A549 (cell line): ENCODE data around the gene GRK5. TPM values are rescaled to one million over a fixed set of nuclear protein-coding genes. Genes with fewer than 3 reads are reported as not detected.

Source experiments
- ATAC-seq, 2 experiments: fragments of 200-7000 bp in 1 of 2; fragments of >200 bp in 1 of 2; cut with Nextera tagmentation in 1 of 2; cut with Tn5 transposase in 1 of 2; 3 replicates each; pipeline versions ENCODE4 v1.8.0 to v1.9.1; 2018 to 2020; ENCODE audit warnings: mild to moderate bottlenecking in 1 of 2, moderate library complexity in 1 of 2
- CTCF ChIA-PET: fragments of 300-600 bp; sonication (Branson Sonifier 250); formaldehyde crosslinking; extraction: SDS; loops from one replicate; lab custom pipeline; 2021; ENCODE audit warnings: antibody characterized with exemption, inconsistent platforms; lab: Yijun Ruan, JAX
- POLR2A ChIA-PET: fragments of 350-600 bp; formaldehyde crosslinking; extraction: SDS; loops from one replicate; lab custom pipeline; 2021; ENCODE audit warnings: antibody characterized with exemption, inconsistent platforms; lab: Yijun Ruan, JAX
- DNase-seq, 2 experiments: peaks; one replicate each; pipeline versions ENCODE4 v3.0.0 to v3.0.0-alpha.2; 2011 to 2016; ENCODE audit warnings: low read depth in 1 of 2, low spot score in 1 of 2
- FAIRE-seq: peaks from 2 replicates; lab custom pipeline; 2011; peaks lifted over from hg19 to GRCh38; lab: Jason Lieb, UNC
- H3K27ac ChIP-seq, 2 experiments: fragments of >200 bp; sonication (Bioruptor Twin); formaldehyde crosslinking; 3 replicates each; pipeline ENCODE4 v1.5.1; 2016 to 2017
- H3K4me1 ChIP-seq: fragments of >200 bp; sonication (Bioruptor Twin); formaldehyde crosslinking; 3 replicates; pipeline ENCODE4 v1.6.1; 2016
- H3K4me2 ChIP-seq: fragments of >200 bp; sonication (Bioruptor Twin); formaldehyde crosslinking; 3 replicates; pipeline ENCODE4 v1.6.1; 2016
- H3K4me3 ChIP-seq: fragments of >200 bp; sonication (Bioruptor Twin); formaldehyde crosslinking; 3 replicates; pipeline ENCODE4 v1.5.1; 2016
- H3K9me3 ChIP-seq: fragments of >200 bp; sonication (Bioruptor Twin); formaldehyde crosslinking; 3 replicates; pipeline ENCODE4 v1.6.1; 2016
- CEBPB ChIP-seq, 2 experiments: fragments of >200 bp in 1 of 2; sonication (Bioruptor Twin) in 1 of 2; formaldehyde crosslinking in 1 of 2; IDR thresholded peaks; 2 replicates each; pipeline ENCODE4 v1.6.1; 2012 to 2016
- EHMT2 ChIP-seq: fragments of 200-600 bp; sonication (generic); IDR thresholded peaks from 2 replicates; pipeline ENCODE4 v1.6.1; 2016; ENCODE audit warnings: antibody characterized with exemption, low read depth, mild to moderate bottlenecking, moderate library complexity
- GATA3 ChIP-seq: IDR thresholded peaks from 2 replicates; pipeline ENCODE4 v1.6.1; 2012; ENCODE audit warnings: borderline replicate concordance
- RAD21 ChIP-seq, 2 experiments: fragments of >200 bp in 1 of 2; sonication (Bioruptor Twin) in 1 of 2; formaldehyde crosslinking in 1 of 2; IDR thresholded peaks in 1 of 2; conservative IDR thresholded peaks in 1 of 2; 2 replicates in 1 of 2; 3 replicates in 1 of 2; pipeline ENCODE4 v1.6.1; 2012 to 2018; ENCODE audit warnings: inconsistent platforms in 1 of 2
- TP53 ChIP-seq: fragments of 250-450 bp; sonication (Bioruptor Pico); IDR thresholded peaks from 2 replicates; pipeline ENCODE4 v1.5.0; 2021; ENCODE audit warnings: mild to moderate bottlenecking, moderate library complexity
- ZFP36 ChIP-seq: fragments of 450-650 bp; IDR thresholded peaks from 2 replicates; pipeline ENCODE4 v1.6.1; 2014; ENCODE audit warnings: borderline replicate concordance; ENCODE audit not compliant: partially characterized antibody
- WGBS: methylation state at CpG from one replicate; pipeline ENCODE4 v1.1.6; 2017; ENCODE audit errors: missing lambda C conversion rate; 5-methylcytosine and 5-hydroxymethylcytosine counted together
- polyA plus RNA-seq, 4 experiments: library from polyadenylated mRNA; depleted of rRNA in 3 of 4; stranded (reverse); fragments of >200 nt; fragmentation: RNase III in 1 of 4; extraction: RNeasy Plus Mini Kit Qiagen cat#74134 plus additional on column Dnase treatment in 1 of 4; gene quantifications; 2 replicates in 3 of 4; 3 replicates in 1 of 4; pipeline ENCODE4 v1.2.3, GENCODE V29; 2011 to 2017
- TF ChIP-seq, protein P1 (sequence below): fragments of 250-450 bp; sonication (Bioruptor Pico); IDR thresholded peaks from 2 replicates; pipeline ENCODE4 v1.5.0; 2020; ENCODE audit warnings: low read depth, mild to moderate bottlenecking, moderate library complexity
- TF ChIP-seq, protein P2 (sequence below): IDR thresholded peaks from 2 replicates; pipeline ENCODE4 v1.6.1; 2012
- TF ChIP-seq, protein P3 (sequence below): fragments of 250-450 bp; sonication (Bioruptor Pico); IDR thresholded peaks from 2 replicates; pipeline ENCODE4 v1.5.0; 2021; ENCODE audit warnings: mild to moderate bottlenecking, moderate library complexity, borderline replicate concordance
- TF ChIP-seq, protein P4 (sequence below): fragments of >200 bp; sonication (Bioruptor Twin); formaldehyde crosslinking; IDR thresholded peaks from 3 replicates; pipeline ENCODE4 v1.5.1; 2016

The GRK5 gene
- polyA plus RNA-seq, 2 of the 4 experiments (the other 2 are of a cell fraction): 5.0 to 7.9 TPM

DNA sequence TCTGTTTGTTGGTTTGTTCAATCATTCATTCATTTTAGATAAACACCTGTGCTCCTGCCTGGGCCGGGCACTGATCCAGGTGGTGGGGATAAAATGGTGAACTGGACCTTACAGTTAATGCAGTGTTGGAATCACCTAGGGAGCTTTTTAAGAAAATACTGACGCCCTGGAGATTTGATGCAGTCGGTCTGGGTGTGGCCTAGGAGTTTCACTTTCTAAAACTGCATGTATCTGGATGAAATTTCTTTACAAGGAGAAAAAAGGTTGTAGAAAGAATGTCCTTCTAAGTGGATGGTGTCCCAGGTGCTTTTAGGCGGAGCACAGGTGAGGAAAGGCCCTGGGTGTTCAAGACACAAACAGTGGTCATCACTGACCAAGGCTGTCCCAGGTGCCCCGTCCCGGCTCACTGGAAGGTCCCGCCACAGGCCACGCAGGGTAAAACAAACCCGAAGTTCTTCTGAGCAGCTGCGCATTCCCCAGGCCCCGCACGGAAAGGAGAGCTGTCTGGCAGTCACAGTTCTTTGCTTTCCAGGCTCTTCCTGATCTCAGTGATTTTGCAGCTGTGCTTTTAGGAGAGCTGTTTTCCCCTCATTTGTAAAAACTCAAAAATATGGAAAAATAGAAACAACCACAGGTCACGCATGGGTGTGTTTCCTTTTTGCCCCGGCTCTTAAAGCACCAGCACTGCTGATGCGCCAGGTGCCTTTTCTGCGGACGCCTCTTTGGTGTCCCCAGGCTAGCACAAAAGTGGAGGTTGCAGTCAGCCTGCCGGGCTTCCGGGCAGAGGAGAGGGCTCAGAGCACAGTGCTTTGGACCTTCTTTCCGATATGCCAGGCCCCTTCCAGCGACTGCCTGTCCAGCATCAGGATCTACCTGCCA, 161.9 kb downstream of the GRK5 start:
- Histone ChIP-seq H3K4me3 (no peak overlapping the region), H3K4me2 (no peak overlapping the region), H3K9me3 (no peaks in the 10 kb centered on the region), H3K27ac (no peak overlapping the region), H3K4me1 (no peaks in the 10 kb centered on the region)
- POLR2A ChIA-PET: no interaction called here
- FAIRE-seq (no peak), ATAC-seq (no peak), DNase-seq (no peak)
- WGBS: 91% methylated on average over 21 of the region's 21 CpGs
- CTCF ChIA-PET: interaction anchor here (1.5 kb wide), 1 partner anchor 14 kb away, joined by 4 read pairs; no protein-coding TSS in a partner anchor
- TF ChIP-seq EHMT2: no peak
- TF ChIP-seq RAD21 (conservative IDR thresholded peaks at IDR 0.05 in 1 of 2, IDR thresholded peaks at IDR 0.05 in 1 of 2): no peak
- TF ChIP-seq, protein P1, sequence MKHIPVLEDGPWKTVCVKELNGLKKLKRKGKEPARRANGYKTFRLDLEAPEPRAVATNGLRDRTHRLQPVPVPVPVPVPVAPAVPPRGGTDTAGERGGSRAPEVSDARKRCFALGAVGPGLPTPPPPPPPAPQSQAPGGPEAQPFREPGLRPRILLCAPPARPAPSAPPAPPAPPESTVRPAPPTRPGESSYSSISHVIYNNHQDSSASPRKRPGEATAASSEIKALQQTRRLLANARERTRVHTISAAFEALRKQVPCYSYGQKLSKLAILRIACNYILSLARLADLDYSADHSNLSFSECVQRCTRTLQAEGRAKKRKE (CRISPR knock-in tag): no peak
- TF ChIP-seq, protein P2, sequence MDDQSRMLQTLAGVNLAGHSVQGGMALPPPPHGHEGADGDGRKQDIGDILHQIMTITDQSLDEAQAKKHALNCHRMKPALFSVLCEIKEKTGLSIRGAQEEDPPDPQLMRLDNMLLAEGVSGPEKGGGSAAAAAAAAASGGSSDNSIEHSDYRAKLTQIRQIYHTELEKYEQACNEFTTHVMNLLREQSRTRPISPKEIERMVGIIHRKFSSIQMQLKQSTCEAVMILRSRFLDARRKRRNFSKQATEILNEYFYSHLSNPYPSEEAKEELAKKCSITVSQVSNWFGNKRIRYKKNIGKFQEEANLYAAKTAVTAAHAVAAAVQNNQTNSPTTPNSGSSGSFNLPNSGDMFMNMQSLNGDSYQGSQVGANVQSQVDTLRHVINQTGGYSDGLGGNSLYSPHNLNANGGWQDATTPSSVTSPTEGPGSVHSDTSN: no peak

DNA sequence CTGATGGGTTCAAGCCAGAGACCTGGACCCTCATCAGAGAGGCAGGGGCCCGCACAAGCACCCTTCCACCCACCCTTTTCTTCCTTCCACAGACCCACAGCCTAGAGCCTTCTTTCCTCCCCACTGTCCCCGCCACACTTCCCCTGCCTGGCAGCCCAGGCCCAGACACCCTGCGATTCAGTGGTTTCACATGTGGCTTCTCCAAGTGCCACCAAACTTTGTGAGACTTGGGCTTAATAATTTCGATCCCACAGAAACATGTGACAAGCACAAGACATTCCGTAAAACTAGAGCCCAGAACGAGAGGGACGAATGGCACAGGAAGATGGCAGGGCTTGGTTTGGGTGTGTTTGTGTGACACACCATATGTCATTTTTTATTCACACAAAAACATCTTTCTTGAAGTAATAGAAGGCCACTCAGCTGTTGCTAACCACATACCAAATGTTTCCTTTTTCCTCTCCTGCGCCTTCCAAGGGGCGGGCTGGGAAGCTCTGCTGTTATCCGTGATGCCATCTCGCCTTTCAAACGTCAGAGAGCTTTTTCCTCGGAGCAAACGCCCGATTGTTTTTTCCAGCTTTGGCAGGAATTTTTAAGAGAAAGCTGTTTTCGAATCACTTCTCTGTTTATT, 162.9 kb downstream of the GRK5 start:
- H3K4me1 ChIP-seq: no peaks in the 10 kb centered on the region
- ATAC-seq (no peak), FAIRE-seq (no peak), DNase-seq (no peak)
- no peaks in the 10 kb centered on the region for H3K9me3 ChIP-seq
- WGBS: 85% methylated on average over 16 of the region's 16 CpGs
- no peak overlapping the region for H3K27ac ChIP-seq
- ChIA-PET CTCF (interaction anchor here (1.1 to 1.6 kb wide), 3 partner anchors 46 to 171 kb away, joined by 3 read pairs; partner anchors contain the start of gene GRK5), POLR2A (no interaction called here)
- no peak overlapping the region for H3K4me2 ChIP-seq
- TF ChIP-seq CEBPB (IDR thresholded peaks at IDR 0.05) (no peak), GATA3 (no peak), ZFP36 (no peak)
- no peak overlapping the region for H3K4me3 ChIP-seq

DNA sequence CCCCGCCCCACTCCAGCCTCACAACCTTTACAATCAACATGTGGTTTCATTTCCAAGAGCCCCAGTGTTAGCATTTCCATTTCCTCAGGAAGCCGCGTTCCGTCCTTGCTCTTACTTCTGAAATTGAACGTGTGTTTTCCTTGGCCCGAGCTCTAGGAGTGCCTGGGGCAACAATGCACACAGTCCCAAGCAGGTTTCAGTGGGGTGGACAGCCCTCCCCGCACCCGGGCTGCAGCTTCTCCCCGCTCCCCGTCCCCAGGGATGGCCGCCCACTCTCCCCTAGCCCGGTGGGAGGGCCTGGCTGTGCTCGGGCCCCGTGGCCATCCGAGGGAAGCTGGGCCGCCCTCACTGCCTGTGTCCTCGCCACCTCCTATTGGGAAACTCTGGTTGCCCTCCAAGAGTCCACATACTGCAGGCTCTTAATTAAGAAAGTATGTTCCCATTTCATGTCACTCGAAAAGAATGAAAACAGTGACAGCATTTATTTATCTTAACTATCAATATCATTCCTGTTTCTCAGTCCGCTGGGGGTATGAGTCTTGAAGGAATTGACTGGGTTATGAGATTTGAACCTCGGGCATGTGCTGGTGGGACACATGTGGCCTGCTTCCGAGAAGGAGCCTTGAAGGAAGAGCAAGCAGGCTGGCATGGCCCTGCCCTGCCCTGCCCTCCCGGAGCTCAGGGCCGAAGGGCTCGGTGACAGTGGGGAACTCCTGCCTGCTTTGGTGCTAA, 163.8 kb downstream of the GRK5 start:
- no peaks in the 10 kb centered on the region for H3K9me3 ChIP-seq
- CTCF ChIA-PET: interaction anchor here (1.0 to 1.8 kb wide), 6 partner anchors 15 to 172 kb away, joined by 3 to 7 read pairs (median 3); partner anchors contain the start of gene GRK5
- ATAC-seq: no peak
- 86% methylated on average over 24 of the region's 24 CpGs for WGBS
- no peak for FAIRE-seq
- H3K4me3 ChIP-seq: no peak overlapping the region
- no peak for DNase-seq
- POLR2A ChIA-PET: no interaction called here
- no peak overlapping the region for H3K4me2 ChIP-seq
- no peak overlapping the region for H3K27ac ChIP-seq
- no peaks in the 10 kb centered on the region for H3K4me1 ChIP-seq
- TF ChIP-seq, protein P1 (CRISPR knock-in tag): no peak
- TF ChIP-seq, protein P3, sequence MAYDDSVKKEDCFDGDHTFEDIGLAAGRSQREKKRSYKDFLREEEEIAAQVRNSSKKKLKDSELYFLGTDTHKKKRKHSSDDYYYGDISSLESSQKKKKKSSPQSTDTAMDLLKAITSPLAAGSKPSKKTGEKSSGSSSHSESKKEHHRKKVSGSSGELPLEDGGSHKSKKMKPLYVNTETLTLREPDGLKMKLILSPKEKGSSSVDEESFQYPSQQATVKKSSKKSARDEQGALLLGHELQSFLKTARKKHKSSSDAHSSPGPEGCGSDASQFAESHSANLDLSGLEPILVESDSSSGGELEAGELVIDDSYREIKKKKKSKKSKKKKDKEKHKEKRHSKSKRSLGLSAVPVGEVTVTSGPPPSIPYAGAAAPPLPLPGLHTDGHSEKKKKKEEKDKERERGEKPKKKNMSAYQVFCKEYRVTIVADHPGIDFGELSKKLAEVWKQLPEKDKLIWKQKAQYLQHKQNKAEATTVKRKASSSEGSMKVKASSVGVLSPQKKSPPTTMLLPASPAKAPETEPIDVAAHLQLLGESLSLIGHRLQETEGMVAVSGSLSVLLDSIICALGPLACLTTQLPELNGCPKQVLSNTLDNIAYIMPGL: no peak
- TF ChIP-seq, protein P4, sequence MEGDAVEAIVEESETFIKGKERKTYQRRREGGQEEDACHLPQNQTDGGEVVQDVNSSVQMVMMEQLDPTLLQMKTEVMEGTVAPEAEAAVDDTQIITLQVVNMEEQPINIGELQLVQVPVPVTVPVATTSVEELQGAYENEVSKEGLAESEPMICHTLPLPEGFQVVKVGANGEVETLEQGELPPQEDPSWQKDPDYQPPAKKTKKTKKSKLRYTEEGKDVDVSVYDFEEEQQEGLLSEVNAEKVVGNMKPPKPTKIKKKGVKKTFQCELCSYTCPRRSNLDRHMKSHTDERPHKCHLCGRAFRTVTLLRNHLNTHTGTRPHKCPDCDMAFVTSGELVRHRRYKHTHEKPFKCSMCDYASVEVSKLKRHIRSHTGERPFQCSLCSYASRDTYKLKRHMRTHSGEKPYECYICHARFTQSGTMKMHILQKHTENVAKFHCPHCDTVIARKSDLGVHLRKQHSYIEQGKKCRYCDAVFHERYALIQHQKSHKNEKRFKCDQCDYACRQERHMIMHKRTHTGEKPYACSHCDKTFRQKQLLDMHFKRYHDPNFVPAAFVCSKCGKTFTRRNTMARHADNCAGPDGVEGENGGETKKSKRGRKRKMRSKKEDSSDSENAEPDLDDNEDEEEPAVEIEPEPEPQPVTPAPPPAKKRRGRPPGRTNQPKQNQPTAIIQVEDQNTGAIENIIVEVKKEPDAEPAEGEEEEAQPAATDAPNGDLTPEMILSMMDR: no peak
- no peak for TF ChIP-seq TP53
